Astrocyte of the spinal cord (primary cell): Measurements from ENCODE around the gene SGMS1.
A peak's percentile ranks its signal among the peaks of the same experiment; 100 is the strongest.
"Not testable (repeated sequence)": the region's sequence is repeated elsewhere in the genome, so short reads cannot be mapped to it uniquely, and the experiment has no call there.

ENCODE experiments used
- DNase-seq: peaks from one replicate; pipeline ENCODE4 v3.0.0; 2011; ENCODE audit warnings: low read depth, low spot score
- H3K4me3 ChIP-seq: 2 replicates; pipeline ENCODE4 v1.5.1; 2011; ENCODE audit warnings: low read depth, mild to moderate bottlenecking, low read length, moderate library complexity
- in situ Hi-C: cut with HindIII; loops from 2 replicates; pipeline ENCODE4 v1.10.0; 2017; ENCODE audit warnings: low sequenced_read_pairs
- TF ChIP-seq, protein P1 (sequence below): IDR thresholded peaks from 2 replicates; pipeline ENCODE4 v1.5.1; 2012; ENCODE audit warnings: low read depth, mild to moderate bottlenecking, low read length, inconsistent platforms

Gene SGMS1

DNA sequence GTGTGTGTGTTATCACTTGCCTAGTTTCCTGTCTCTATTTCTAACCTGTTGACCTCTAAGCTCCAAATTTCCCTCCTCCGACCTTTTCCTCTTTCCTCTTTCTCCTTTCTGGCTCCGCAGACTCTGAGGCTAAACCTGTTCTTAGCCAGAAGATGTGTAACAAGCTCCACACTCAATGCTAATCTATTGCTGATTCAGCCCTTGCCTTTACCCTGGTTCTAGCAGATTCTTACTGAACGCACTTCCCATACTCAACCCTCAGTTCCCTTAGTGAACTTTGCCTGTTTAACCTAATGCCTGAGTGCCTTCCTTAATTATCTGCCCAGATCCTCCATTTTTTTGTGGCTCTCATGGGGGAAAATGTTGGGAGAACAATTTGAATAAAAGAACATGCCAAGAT, 30.0 kb upstream of the SGMS1 start:
- no peak overlapping the region for H3K4me3 ChIP-seq
- TF ChIP-seq, protein P1, sequence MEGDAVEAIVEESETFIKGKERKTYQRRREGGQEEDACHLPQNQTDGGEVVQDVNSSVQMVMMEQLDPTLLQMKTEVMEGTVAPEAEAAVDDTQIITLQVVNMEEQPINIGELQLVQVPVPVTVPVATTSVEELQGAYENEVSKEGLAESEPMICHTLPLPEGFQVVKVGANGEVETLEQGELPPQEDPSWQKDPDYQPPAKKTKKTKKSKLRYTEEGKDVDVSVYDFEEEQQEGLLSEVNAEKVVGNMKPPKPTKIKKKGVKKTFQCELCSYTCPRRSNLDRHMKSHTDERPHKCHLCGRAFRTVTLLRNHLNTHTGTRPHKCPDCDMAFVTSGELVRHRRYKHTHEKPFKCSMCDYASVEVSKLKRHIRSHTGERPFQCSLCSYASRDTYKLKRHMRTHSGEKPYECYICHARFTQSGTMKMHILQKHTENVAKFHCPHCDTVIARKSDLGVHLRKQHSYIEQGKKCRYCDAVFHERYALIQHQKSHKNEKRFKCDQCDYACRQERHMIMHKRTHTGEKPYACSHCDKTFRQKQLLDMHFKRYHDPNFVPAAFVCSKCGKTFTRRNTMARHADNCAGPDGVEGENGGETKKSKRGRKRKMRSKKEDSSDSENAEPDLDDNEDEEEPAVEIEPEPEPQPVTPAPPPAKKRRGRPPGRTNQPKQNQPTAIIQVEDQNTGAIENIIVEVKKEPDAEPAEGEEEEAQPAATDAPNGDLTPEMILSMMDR: no peak
- DNase-seq: no peak
- in situ Hi-C loops: no loop called here

DNA sequence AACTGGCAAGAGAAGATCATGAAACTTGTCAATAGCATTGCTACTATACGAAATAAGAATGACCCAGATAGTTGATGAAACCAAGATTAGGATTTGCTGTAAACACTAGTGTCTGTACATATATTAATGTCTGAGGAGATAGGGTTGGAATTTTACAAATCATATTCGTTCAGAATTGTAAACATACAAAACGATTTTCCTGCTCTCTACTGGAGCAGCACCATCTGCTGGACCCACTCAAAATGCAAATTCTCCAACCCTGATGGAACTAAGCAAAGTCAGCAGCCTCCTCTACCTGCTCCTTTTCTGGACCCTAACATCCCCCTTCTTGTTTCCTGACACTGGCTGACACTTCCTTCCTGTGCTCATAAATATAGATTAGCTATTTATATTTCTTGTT, 29.4 kb upstream of the SGMS1 start:
- in situ Hi-C loops: no loop called here
- H3K4me3 ChIP-seq: no peak overlapping the region
- TF ChIP-seq, protein P1: peak; percentile 64
- peak; percentile 33 for DNase-seq

DNA sequence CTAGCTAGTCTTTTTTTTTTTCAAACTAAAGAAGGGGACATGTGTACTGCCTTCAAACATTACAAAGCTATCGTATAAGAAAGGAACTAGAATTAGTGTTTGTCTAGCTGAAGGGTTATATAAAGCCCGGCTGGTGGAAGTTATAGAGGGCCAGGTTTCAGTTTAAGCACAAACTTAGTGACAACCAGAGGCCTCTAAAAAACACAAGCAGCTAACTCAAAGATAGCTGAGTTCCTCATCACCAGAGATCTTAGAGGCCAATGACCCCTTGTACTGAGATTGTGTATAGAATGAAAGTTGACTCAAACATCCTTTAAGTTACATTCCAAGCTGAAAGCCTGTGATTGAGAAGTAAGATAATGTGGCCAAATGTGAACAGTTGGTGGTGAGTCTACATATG, 28.1 kb upstream of the SGMS1 start:
- in situ Hi-C loops: no loop called here
- DNase-seq: no peak
- no peak overlapping the region for H3K4me3 ChIP-seq
- TF ChIP-seq, protein P1: no peak

DNA sequence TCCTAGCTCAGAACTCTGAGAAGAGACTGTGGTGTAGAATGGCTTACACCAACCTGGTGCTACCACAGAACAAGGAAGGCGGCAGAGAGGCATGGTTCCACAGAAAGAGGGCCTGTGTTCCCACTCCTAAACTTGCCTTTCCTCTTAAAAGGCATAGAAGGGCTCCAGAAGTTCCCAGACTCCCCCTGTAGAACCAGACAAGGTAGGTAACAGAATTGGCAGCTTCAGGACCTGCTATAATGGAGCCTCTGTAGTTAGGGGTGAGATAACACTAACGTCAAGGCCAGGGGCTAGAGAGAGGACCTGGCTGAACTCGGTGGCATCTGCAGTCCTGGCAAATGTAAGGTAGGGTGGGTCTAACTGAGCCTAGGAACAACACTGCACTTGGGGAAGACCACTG, 26.7 kb upstream of the SGMS1 start:
- no peak overlapping the region for H3K4me3 ChIP-seq
- TF ChIP-seq, protein P1: no peak
- DNase-seq: no peak
- in situ Hi-C loops: no loop called here

DNA sequence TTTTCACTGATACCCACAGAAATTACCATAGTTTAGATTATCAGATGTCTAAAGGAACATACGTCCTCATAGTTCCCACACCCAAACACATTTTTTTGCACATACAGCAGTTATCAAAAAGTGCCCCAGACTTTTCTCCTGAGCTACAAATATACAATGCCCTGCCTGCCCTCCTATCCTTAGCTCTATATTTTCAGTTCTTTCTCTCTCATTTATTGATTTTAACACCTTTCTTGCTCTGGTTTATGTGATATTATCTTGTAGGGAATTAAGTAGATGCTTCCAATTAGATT, 25.1 kb upstream of the SGMS1 start:
- TF ChIP-seq, protein P1: no peak
- H3K4me3 ChIP-seq: no peak overlapping the region
- no peak for DNase-seq
- in situ Hi-C loops: no loop called here

DNA sequence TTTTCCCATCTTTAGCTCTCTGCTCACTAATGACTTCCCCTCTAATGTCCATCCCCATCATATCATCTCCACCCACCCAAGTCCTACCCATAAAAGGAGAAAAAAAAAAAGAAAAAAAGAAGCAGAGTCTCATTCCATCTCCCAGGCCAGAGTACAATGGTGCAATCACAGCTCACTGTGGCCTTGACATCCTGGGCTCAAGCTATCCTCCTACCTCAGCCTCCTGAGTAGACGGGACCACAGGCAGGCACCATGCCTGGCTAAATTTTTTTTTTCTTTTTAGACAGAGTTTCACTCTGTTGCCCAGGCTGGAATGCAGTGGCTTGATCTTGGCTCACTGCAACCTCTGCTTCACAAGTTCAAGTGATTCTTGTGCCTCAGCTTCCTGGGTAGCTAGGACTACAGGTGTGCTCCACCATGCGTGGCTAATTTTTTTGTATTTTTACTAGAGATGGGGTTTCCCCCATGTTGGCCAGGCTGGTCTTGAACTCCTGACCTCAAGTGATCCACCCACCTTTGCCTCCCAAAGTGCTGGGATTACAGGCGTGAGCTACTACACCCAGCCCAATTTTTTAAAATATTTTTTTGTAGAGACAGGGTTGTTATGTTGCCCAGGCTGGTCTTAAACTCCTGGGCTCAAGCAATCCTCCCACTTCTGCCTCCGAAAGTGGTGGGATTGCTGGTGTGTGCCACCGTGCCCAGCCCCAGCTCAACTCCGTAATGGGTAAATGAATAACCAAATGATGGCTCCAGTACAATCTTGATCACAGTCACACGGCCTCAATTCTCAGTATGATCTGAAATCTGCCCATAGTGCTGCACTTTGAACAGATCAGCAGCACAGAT, 24.6 kb upstream of the SGMS1 start:
- in situ Hi-C loops: no loop called here
- no peak for DNase-seq
- TF ChIP-seq, protein P1: no peak
- no peak overlapping the region for H3K4me3 ChIP-seq

DNA sequence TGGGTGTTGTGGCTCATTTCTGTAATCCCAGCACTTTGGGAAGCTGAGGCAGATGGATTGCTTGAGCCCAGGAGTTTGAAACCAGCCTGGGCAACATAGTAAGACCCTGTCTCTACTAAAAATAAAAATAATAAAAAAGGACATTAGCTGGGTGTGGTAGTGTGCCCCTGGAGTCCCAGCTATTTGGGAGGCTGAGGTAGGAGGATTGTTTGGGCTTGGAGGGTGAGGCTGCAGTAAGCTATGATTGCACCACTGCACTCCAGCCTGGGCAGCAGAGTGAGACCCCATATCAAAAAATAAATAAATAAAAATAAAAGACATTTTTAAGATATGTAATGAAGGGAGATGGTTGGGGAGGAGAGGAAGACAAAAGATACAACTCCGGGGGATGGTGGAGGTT, 23.6 kb upstream of the SGMS1 start:
- DNase-seq, H3K4me3 ChIP-seq, in situ Hi-C loops: not testable (repeated sequence)
